GM12873 (cell line): ENCODE results near the gene PLA2G15.

Experiments
- TF ChIP-seq, protein P1 (sequence below): IDR thresholded peaks from 2 replicates; pipeline ENCODE4 v1.5.1; 2012; ENCODE audit warnings: low read depth, mild to moderate bottlenecking, moderate library complexity, low read length, control low read depth; ENCODE audit not compliant: insufficient read depth; ENCODE audit errors: missing control alignments

The PLA2G15 gene

DNA sequence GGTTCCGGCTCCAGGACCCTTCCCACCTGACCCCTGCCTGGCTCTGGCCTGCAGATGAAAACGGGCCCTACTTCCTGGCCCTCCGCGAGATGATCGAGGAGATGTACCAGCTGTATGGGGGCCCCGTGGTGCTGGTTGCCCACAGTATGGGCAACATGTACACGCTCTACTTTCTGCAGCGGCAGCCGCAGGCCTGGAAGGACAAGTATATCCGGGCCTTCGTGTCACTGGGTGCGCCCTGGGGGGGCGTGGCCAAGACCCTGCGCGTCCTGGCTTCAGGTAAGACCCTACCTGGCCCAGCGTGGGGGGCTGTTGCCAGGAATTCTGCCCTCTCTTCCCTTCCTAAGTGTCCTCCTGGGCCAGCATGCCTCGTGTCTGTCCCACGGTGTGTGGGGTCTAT is 10.5 kb downstream of the PLA2G15 start:
- TF ChIP-seq, protein P1, sequence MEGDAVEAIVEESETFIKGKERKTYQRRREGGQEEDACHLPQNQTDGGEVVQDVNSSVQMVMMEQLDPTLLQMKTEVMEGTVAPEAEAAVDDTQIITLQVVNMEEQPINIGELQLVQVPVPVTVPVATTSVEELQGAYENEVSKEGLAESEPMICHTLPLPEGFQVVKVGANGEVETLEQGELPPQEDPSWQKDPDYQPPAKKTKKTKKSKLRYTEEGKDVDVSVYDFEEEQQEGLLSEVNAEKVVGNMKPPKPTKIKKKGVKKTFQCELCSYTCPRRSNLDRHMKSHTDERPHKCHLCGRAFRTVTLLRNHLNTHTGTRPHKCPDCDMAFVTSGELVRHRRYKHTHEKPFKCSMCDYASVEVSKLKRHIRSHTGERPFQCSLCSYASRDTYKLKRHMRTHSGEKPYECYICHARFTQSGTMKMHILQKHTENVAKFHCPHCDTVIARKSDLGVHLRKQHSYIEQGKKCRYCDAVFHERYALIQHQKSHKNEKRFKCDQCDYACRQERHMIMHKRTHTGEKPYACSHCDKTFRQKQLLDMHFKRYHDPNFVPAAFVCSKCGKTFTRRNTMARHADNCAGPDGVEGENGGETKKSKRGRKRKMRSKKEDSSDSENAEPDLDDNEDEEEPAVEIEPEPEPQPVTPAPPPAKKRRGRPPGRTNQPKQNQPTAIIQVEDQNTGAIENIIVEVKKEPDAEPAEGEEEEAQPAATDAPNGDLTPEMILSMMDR = no peak

GRCh38 chr16:68257251-68257905 is 12.2 kb downstream of the PLA2G15 start:
- TF ChIP-seq, protein P1 = peak; percentile 2

DNA sequence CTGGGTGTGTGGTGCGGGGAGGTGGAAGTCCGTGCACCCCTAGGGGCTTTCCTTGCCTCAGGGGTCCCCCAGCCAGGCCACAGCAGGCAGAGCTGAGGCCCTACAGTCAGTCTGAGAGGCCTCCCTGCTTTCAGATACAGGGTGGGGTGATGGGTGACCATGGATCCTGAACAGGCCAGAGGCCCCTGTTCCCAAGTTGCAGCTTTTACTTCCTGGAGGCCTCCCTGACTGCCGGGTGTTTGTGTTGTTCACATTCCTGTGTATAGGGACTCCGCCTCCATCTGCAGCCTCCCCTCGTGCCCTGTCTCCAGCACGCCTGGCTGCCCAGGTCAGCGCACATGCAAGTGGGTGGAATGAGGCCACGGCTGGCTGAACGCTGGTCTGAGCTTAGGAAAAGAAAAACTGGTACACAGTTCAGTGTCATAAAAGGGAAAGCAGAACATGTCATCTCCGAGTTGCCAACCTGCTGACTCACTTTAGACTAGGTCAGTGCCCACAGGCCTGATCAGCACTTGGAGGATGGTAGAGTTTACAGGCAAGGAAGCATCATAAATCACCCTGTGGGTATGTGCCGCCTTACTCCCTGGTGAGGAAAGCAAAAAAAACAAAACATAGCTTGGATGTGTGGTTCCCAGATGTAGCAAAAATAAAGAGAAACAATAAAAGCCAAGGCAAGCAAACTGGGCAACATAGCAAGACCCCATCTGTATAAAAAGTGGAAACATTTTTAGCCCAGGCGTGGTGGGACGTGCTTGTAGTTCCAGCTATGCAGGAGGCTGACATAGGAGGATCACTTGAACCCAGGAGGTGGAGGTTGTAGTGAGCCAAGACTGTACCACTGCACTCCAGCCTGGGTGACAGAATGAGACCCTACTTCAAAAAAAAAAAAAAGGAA is 13.0 kb downstream of the PLA2G15 start:
- TF ChIP-seq, protein P1 = no peak

DNA sequence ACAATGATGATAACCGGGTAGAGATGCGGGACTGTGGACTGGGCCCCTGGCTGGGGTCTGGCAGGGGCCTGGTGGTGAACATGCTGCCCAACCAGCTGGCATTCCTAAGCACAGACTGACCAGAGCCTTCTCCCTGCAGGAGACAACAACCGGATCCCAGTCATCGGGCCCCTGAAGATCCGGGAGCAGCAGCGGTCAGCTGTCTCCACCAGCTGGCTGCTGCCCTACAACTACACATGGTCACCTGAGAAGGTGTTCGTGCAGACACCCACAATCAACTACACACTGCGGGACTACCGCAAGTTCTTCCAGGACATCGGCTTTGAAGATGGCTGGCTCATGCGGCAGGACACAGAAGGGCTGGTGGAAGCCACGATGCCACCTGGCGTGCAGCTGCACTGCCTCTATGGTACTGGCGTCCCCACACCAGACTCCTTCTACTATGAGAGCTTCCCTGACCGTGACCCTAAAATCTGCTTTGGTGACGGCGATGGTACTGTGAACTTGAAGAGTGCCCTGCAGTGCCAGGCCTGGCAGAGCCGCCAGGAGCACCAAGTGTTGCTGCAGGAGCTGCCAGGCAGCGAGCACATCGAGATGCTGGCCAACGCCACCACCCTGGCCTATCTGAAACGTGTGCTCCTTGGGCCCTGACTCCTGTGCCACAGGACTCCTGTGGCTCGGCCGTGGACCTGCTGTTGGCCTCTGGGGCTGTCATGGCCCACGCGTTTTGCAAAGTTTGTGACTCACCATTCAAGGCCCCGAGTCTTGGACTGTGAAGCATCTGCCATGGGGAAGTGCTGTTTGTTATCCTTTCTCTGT is 14.0 kb downstream of the PLA2G15 start:
- TF ChIP-seq, protein P1 = no peak

DNA sequence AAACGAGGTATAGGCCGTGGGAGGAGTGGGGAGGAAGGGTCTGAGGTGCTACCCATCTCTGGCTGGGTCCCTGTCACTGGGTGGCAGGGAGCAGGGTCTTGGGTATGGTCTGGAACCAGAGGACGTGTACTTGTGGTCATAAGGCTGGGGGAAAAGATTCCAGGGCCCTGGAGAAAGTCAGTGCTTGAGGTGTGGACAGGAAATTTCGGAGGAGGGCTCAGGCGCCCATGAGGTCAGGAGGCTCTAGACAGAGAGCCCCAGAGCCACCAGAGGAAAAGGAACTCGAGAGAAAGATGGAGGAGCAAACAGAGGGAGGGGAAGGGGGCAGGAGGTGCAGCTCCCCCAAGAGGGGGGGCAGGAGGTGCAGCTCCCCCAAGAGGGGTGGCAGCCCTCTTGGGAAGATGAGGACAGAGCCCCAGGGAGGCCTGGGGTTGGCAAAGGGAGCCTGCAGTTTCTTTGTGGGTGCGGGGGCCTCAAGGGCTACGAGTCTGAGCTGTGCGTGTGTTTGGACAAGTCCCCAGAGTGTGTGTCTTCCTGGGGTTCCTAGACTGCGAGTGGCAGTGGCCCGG is 18.5 kb downstream of the PLA2G15 start:
- TF ChIP-seq, protein P1 = no peak

- TF ChIP-seq, protein P1 = peak; percentile 81
Measured at GRCh38 chr16:68264128-68265077, 19.2 kb downstream of the PLA2G15 start, which contains the start of gene SLC7A6. Gene SLC7A6 (plus strand): TSS chr16:68264526. CDS start chr16:68274727, 10,201 bp downstream.
